Esophagus muscularis mucosa (tissue), 4 donors: Measurements from ENCODE around the gene SLC39A11.

ENCODE experiments used
- EP300 ChIP-seq: sonication (generic); formaldehyde crosslinking; IDR thresholded peaks from one replicate; pipeline ENCODE4 v1.6.1; 2017; ENCODE audit warnings: antibody characterized with exemption
- POLR2A ChIP-seq: fragments of 450-650 bp; IDR thresholded peaks from one replicate; pipeline ENCODE4 v1.6.1; 2017; ENCODE audit warnings: antibody characterized with exemption, moderate library complexity, mild to moderate bottlenecking, low read depth
- POLR2AphosphoS5 ChIP-seq, 2 donors: sonication (generic); formaldehyde crosslinking; IDR thresholded peaks; one replicate each; pipeline ENCODE4 v1.6.1; 2017; ENCODE audit warnings: antibody characterized with exemption in 2 of 2
- TF ChIP-seq, protein P1 (sequence below), 3 experiments: fragments of 200-600 bp in 2 of 3; fragments of 450-650 bp in 1 of 3; sonication (generic) in 2 of 3; IDR thresholded peaks; one replicate each; pipeline ENCODE4 v1.5.1; 2017 to 2019; ENCODE audit warnings: antibody characterized with exemption in 3 of 3, mild to moderate bottlenecking in 2 of 3, moderate library complexity in 1 of 3

- TF ChIP-seq, protein P1, sequence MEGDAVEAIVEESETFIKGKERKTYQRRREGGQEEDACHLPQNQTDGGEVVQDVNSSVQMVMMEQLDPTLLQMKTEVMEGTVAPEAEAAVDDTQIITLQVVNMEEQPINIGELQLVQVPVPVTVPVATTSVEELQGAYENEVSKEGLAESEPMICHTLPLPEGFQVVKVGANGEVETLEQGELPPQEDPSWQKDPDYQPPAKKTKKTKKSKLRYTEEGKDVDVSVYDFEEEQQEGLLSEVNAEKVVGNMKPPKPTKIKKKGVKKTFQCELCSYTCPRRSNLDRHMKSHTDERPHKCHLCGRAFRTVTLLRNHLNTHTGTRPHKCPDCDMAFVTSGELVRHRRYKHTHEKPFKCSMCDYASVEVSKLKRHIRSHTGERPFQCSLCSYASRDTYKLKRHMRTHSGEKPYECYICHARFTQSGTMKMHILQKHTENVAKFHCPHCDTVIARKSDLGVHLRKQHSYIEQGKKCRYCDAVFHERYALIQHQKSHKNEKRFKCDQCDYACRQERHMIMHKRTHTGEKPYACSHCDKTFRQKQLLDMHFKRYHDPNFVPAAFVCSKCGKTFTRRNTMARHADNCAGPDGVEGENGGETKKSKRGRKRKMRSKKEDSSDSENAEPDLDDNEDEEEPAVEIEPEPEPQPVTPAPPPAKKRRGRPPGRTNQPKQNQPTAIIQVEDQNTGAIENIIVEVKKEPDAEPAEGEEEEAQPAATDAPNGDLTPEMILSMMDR (IDR thresholded peaks at IDR 0.05): no peak
- TF ChIP-seq POLR2A: no peak
- TF ChIP-seq EP300: no peak
- no peak for TF ChIP-seq POLR2AphosphoS5 (IDR thresholded peaks at IDR 0.05)
Measured at GRCh38 chr17:72754513-72754912, 338.0 kb downstream of the SLC39A11 start.
